C1 segment of cervical spinal cord (tissue), 14 donors: Measurements from ENCODE around the gene RNF41.
"Not testable (repeated sequence)": the region's sequence is repeated elsewhere in the genome, so short reads cannot be mapped to it uniquely, and the experiment has no call there.

Experiments
- DNase-seq, 14 donors: peaks; one replicate each; lab custom pipeline; 2025; lab: John Stamatoyannopoulos, UW

RNF41 gene

DNA sequence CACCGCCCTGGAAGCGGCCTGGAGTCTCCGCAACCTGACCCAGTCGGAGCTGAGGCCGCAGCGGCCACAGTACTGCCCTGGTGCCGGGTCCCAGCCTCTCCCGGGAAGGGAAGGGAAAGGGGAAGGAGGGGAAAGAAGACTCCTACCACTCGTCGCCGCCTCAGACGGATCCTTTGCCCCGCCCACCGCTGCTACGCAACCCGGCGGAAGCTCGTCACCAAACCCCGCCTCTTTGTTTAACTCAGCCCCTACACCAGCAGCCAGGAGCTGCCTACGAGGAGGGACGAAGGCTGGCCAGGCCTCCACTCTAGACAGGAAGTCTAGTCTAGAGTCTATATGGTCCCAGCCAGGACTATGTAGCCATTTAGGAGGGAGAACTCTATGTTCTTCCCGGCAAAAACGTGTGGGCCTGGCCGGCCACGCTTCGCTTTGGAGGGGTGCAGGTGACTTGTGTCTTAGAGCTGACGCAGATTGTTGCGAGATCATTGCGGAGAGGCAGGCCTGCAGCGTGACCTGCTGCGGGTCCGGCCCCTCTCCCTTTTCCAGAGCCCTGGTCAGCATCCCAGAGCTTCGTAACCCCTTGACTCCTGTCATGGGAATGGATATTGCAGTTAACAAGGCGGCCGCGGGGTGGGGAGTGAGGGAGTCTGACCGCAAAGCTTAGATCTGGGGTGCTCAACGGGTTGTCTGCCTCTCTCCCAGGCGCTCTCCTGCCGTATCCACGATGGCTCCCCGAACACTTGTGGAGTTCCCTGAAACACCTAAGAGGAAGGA lies at the start of gene RNF41:
TSS of gene RNF41 (minus strand) at position 166 of the 774 bp plus-strand sequence. CDS start 7,875 bp downstream, outside the sequence.
- DNase-seq: peak; percentile 73 to 98 (median 93)

DNA sequence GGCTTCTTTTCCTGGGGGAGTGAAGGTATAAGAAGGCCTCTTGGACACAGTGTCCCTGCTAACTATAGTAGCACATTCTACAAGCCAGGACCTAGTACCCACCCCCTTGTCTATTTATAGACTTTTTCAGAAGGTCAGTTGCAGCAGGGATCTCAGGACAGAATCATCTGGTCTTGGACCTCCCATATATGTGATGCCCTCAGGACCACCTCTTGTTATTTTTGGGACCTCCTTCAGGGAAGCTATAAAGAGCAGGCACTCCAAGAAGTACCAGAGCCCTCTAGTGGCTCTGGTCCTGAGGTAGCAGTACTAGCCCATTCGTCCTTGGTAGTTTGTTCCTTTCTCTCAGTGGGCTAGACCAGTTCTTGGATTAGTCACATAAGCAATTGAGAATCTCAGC lies 49.3 kb upstream of the RNF41 start:
- no peak for DNase-seq

DNA sequence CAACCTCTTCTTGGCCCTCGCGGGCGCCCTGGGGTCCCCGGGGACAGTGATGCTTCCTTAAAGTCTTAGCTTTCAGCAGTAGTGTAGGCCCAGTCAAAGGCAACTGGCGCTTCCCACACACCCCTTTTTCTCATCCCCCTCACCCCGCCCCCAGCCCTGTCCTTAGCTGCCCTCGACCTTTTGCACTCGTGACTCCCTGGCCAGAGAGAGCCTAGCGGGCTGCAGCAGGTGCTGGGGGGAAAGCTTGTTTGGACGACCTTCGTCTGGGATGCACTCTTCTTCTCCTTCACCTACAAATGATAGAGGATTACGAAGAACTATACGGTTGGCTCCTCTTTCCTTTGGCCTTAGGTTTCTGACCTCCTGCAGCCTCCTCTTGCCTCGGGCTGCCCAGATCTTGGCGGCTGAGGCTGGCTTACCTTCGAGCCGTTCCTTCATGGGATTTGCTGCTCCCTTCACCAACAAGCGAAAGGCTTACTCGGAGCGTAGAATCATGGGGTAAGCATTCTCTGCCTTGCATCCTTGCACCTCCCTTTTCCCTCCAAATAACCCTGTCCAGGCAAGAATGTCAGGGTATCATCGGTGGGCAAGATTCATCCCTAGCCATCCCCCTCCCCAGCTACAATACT lies 45.8 kb upstream of the RNF41 start:
- DNase-seq: peak in 1 of 14 donors; percentile 23

DNA sequence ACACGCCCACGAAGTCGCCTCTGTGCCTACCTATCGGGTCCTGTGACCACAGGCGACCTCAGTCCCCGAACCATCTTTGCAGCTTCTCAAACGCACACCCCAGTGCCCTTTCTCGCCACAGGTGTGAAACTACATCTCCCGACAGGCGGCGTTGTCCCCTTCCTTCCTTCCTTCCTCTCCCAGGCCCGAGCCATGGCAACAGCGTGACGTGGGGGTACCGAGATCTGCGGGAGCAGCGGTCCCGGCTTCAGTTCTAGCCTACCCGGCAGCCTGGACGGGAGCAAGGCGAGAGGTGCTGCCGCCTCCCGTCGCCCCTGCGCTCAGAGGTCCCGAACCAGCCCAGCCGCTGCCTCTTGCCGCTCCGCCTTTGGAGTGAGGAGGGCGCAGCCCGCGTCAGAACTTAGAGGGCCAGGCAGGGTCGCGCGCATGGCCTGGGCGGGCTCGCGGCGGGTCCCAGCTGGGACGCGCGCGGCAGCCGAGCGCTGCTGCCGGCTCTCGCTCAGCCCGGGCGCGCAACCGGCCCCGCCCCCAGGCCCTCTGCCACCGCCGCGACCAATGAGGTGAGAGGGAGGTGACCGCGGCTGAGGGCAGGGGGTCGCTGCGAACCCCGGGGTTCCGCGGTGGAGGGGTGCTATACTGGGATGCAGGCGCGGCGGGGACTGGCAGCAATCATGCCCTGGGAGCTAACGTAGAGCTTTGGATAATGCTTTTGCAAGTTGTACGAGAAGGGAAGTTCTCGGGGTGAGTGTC lies 45.1 kb upstream of the RNF41 start, which contains the start of gene COQ10A:
TSS of gene COQ10A (plus strand) at position 250 of the 750 bp plus-strand sequence. CDS start at position 427, 177 bp downstream.
- DNase-seq: peak; percentile 9 to 91 (median 80)

DNA sequence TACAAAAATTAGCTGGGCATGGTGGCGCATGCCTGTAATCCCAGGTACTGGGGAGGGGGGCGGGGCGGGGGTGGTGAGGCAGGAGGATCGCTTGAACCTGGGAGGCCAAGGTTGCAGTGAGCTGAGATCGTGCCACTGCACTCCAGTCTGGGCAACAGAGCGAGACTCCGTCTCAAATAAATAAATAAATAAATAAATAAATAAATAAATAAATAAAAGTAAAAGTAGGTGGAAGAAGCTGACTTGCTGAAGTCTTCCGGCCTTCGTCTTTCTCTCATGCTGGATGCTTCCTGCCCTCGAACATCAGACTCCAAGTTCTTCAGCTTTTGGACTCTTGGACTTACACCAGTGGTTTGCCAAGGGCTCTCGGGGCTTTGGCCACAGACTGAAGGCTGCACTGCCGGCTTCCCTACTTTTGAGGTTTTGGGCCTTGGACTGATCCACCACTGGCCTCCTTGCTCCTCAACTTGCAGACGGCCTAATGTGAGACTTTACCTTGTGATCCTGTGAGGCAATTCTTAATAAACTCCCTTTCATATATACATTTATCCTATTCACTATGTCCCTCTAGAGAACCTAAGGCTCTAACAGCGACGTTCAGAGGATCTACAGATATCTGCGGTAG lies 44.5 kb upstream of the RNF41 start:
- DNase-seq: not testable (repeated sequence)

DNA sequence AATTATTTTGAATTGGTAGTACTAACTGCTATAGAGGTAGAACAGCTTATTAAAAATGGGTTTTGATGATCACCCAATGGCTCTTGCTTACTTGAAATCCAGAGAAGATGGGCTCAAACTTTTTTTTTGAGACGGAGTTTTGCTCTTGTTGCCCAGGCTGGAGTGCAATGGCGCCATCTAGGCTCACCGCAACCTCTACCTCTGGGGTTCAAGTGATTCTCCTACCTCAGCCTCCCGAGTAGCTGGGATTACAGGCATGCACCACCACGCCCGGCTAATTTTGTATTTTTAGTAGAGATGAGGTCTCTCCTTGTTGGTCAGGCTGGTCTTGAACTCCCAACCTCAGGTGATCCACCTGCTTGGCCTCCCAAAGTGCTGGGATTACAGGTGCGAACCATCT lies 41.2 kb upstream of the RNF41 start:
- not testable (repeated sequence) for DNase-seq

DNA sequence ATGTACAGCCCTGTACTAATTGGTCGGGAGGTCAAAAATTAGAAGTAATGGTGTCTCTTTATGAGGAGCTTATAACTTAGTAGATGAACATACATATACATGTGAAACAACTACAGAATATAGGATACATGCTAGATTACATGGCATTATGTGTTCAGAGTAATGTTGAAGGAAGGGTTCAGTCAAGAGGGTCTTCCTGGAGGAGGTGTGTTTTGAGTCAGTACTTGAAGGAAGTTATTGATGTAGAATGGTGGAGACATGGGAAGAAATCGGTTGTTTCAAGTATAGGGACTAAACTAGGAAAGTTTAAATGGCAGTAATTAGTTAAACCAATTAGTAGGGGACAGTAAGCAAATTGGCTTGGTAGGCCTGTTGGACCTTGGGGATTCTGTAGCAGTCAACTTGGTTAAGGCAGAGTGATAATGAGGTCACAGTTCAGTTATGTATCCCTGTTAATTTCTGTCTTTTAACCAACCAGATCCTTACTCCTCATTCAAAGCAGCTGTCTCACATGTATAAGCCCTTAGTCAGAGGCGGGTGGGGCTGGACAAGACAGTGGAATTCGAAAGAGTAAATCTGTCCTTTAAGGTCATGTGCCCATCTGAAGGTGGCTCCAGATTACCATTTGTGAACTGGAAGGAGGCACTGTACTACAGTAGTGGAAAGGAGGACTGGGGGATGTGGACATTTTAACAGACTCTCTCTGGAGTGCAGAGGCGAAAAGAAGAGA lies 39.9 kb upstream of the RNF41 start:
- no peak for DNase-seq

DNA sequence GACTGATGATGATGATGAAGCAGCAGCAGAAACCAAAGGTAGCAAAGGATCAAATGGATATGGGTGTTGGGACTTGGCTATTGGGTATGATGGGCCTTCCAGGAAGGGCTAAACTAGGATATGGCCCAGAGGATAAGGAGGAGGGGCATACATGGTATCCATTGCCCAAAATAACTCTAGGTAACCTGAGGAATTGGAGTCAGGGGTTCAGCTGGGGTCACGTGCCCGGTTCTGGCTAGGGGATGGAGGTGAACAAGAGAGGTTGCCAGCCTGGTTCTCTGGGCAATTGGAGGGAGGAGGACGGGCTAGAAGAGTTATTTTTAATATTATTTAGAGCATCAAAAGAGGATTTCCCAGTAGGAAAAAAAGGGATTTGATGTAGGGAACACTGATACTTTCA lies 39.2 kb upstream of the RNF41 start:
- no peak for DNase-seq

DNA sequence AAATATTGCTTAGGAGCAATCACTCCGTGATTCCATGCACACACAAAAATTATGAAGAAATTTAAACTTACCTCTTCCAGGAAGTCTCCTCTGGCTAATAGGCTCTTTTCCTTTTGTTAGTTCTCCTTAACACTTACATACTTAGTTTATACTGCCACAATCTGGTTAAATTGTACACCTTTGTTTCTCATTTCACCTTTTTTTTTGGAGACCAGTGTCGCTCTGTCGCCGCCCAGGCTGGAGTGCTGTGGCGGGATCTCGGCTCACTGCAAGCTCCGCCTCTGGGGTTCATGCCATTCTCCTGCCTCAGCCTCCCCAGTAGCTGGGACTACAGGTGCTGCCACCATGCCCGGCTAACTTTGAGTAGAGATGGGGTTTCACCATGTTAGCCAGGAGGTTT lies 38.7 kb upstream of the RNF41 start:
- no peak for DNase-seq

DNA sequence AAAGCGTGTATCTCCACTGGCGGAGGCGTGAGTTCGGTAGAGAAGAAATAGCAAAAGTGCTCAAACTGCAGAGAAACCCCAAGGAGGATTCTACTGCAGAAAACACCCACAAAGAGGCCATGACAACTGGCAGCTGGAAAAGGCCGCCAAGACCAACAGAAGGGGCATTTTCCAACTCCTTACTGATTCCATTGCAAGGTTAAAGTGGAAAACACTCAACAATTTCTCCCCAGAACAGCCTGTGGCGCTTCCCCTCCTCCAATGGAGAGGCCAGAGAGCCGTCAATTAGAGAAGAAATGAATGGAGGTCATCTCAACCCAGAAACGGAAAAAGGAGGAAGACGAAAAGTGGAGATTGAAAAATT lies 37.1 kb upstream of the RNF41 start:
- DNase-seq: no peak

DNA sequence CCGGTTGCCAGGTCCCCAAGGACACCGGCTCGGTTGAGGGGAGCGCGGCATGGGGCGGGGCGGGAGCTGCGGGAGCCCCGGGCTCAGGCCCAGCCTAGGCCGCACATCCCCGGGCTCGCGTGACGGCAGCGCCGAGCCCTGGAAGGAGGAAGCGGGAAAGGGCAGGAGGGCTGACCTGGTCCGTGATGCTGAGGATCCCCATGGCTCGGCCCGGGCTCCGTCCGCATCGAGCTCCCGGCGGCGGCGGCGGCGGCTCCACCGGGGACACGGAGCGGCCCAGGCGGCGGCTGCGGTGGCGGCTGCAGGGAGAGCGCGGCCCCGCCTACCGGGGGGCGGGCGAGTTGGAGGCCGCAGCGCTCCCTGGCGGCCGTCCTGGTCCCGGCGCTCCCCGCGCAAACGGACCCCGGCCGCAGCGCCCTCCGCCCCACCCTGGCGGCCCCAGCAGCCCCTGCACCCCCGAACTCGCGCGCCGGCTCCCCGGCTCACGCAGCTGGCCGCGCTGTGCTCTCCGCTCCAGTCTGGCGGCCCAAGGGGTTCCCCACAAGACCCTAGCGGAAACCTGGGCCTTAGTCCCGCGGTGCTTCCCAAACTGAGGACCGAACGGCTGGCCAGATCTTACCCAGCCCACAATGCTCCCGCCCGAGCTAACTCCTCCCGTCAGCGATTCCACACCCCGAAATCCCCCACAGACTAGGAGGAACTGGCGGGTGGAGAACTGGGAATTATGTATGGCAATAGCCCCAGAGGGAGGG lies 36.5 kb upstream of the RNF41 start, which contains the start of gene ANKRD52:
TSS of gene ANKRD52 (minus strand) at position 317 of the 752 bp plus-strand sequence. CDS start at position 202, 115 bp downstream.
- peak; percentile 35 to 85 (median 73) for DNase-seq

DNA sequence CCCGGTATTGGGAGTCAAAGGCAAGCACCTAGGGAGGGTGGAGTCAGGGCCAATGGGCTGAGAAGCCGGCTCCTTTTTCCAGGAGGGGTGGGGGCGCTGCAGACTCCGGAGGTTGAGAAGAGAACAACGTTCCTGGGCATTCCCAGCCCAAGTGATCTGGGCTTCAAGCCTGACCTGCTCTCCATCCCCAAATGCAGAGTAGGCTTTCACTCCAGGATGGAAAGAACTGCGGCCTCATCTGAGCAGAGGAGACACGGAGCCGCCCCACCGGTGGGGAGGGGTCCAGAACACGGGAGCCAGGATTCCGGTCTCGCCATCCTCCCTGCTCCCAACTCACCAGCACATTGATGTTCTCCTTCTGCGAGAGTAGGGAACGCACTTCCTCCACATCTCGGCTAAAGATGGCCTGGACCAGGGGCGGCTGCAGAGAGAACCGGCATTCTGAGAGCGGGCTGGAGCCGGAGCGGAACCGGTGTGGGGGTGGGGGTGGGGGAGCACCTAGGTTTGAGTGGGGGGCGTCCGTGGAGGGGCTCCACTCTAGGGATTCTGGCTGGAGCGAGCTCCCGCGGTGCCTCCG lies 35.9 kb upstream of the RNF41 start:
- peak in 4 of 14 donors; percentile 30 to 54 (median 39) for DNase-seq

DNA sequence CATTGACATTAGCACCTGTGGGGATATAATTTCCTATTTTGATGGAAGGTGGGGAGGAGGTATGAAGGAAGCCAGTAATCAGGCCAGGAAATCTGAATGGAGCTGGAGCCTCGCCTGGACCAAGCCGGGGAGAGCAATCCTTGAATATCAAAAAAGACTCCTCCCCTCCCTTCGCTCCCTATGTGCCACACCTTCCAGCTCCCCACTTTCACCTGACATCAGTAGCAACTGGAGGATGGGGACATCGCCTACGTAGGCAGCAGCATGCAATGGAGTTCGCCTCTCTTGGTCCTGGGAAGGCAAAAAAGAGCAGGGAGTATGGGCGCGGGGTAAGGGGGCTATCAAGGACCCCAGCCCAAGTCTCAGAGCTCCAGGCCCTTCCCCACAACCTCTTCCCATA lies 35.3 kb upstream of the RNF41 start:
- DNase-seq: no peak

DNA sequence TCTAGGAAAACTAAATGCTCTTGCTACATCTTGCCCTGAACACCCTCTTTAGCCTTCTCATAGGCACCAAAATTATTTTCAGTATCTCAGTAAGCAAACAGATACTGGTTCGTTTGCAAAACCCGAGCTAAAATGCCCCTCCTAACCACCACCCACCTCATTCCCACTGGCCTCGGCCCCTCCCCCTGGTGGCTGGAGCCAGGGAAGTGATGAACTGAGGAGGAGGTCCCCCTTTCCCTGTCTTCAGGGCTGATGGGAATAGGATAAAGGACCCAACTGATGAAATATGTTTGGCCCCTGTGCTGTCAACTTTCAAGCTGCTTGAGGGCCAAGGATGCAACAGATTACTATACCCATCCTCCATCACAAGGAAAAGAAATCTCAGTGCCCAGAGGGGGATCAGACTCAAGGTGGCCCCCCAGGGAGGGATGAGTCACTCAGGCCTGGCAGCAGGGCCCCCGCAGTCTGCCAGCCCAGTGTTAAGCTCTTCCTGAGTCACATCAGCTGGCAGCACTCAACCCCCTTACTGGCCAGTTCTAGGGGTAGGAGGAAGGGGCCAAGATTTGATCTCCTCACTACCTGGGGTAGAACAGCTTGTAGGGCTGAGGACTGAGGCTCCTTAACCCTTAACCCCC lies 34.7 kb upstream of the RNF41 start:
- peak in 2 of 14 donors; percentile 25 to 72 for DNase-seq

DNA sequence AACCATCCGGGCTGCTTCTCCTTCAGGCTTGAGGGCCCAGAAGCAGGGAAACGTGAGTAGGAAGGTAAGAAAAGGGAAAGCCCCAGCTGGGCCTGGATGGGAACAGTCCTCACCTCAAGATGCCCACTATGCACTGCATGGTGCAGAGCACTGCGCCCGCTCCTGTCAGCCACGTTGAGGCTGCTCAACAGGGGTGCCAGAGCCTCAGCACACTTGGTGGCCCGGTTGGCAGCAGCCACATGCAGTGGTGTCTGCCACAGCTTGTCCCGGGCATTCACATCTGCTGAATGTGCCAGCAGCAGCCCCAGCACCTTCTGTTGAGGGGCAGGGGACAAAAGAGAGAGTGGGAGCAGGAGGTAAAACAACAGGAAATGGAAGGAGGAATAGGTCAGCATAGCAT lies 33.9 kb upstream of the RNF41 start:
- no peak for DNase-seq

DNA sequence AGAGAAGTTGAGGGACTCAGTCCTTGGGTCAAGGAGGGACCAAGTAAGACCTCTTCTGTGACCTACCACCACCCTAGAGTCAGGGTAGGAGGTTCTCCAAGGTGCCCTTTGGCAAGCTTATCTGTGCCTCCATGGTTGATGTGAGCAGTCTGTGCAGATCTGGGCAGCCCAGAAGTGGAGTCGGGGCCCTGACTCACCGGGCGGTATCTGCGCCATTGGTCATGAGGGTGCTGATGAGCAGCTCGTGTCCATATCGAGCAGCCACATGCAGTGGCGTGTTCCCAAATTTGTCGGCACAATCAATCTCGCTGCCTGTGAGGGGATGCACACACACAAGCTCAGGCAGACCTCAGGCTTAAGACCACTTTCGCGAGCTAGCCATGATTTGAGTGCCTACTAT lies 31.4 kb upstream of the RNF41 start:
- no peak for DNase-seq

DNA sequence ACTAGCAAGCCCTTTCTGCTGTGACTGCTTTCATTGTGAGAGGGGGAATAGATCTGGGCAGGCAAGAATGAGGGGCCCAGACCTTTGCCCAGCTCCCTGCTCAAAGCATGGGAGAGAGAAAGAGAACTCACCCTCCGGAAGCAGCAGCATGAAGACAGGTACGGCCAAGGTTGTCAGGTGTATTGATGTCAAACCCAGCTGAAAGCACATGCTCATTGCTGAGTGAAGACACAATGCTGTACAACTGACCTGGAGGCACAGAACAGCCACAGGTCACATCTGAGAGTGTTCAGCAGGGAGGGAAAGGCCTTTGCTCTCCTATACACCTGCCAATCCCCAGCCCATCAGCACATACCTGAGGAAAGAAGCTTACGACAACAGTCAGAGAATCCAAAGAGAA lies 30.9 kb upstream of the RNF41 start:
- no peak for DNase-seq

DNA sequence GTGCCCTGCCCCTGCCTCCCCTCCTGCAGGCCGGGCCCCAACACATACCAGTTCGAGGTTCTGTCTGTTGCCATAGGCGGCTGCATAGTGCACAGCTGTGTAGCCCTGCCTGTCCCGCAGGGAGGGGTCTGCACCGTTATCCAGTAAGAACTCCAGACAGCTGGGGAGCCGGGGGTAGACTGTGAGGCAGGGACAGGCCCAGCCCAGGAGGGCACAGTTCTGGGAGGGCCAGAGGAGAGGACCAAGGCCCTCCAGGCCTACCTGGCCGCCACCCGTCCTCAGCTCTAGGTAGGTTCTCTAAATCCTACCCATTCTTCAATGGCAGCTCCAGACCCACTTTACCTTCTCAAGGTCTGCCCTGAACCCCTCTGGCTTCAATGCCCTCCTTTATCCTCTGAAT lies 27.0 kb upstream of the RNF41 start:
- DNase-seq: no peak

DNA sequence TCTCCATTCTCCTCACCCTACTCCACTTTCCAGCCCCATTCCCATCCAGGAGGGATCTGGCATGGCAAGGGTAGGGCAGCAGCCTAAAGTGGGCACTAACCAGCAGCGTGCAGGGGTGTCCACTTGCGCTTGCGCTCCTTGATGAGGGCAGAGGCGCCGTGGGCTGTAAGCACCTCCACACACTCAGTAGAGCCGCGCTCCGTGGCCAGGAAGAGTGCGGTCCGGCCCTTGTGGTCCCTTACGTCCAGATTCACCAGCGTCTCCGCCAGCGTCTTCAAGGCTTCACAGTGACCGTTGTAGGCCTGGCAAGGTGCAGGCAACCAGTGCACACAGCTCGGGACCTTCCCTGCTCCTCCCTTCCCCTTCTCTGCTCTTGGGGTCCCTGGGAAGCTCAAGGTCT lies 26.2 kb upstream of the RNF41 start:
- no peak for DNase-seq

DNA sequence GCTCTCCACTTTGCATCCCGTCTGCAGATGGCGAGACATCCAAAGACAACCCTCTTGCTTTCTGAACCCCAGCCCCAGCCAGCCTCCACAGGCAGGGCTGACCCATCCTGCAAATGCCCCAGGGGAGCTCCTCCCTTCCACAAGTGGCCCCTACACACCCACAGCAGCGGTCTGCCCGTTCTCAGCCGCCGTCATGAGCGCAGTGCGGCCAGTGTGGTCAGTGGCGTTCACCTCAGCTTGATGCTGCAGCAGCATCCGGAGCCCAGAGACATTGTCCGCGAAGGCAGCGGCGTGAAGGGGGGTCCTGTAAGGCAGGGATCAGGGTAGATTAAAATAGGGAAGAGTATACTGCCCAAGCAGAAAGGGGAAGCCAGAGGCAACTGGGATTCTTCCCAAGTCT lies 22.8 kb upstream of the RNF41 start:
- no peak for DNase-seq
